ENCODE results near the gene ABHD4.
"Not testable (repeated sequence)": the region's sequence is repeated elsewhere in the genome, so short reads cannot be mapped to it uniquely, and the experiment has no call there.

The ABHD4 gene

DNA sequence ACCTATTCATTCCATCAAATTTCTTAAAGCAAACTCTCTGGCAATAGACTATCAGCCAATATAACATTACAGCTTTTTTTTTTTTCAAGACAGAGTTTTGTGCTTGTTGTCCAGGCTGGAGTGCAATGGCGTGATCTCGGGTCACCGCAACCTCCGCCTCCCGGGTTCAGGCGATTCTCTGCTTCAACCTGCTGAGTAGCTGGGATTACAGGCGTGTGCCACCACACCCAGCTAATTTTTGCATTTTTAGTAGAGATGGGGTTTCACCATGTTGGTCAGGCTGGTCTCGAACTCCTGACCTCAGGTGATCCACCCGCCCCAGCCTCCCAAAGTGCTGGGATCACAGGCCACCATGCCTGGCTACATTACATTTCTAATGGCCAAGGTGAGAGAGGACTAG lies 31.8 kb upstream of the ABHD4 start:
- not testable (repeated sequence) for H3K27ac ChIP-seq (ENCODE audit: low read depth, low read length); H3K36me3 ChIP-seq (ENCODE audit: control insufficient read depth, insufficient read depth, low read length); H3K4me3 ChIP-seq (ENCODE audit: low read length); H3K9ac ChIP-seq (ENCODE audit: low read length); H3K27me3 ChIP-seq (ENCODE audit: control insufficient read depth, insufficient read depth, low read length)
- H3K4me1 ChIP-seq (ENCODE audit: control insufficient read depth, insufficient read depth, low read length), result peaks cover 19% of the 10 kb centered on the region

DNA sequence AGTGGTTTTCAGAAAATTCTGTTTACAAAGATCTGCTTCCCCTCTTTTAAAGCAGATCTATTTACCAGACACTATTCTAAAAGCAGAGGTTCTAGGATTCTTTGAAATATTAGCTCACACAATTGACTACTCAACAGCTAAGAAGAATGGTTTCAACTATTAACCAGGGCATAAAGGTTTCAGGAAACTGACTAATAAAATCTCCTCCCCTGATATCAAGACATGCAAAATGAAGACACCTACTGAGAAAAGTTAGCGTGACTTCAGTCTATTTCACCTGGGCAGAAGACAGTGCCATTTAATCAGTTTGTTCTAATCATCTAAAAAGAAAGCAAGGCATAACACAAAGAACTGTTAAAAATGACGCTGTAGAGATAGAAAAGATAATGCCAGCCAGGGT lies 31.3 kb upstream of the ABHD4 start:
- H3K27me3 ChIP-seq (ENCODE audit: control insufficient read depth, insufficient read depth, low read length), result no peaks in the 10 kb centered on the region
- H3K4me3 ChIP-seq (ENCODE audit: low read length), result no peak overlapping the region
- no peaks in the 10 kb centered on the region for H3K36me3 ChIP-seq (ENCODE audit: control insufficient read depth, insufficient read depth, low read length)
- no peak overlapping the region for H3K9ac ChIP-seq (ENCODE audit: low read length)
- H3K4me1 ChIP-seq (ENCODE audit: control insufficient read depth, insufficient read depth, low read length), result peaks cover 19% of the 10 kb centered on the region
- H3K27ac ChIP-seq (ENCODE audit: low read depth, low read length), result no peak overlapping the region

DNA sequence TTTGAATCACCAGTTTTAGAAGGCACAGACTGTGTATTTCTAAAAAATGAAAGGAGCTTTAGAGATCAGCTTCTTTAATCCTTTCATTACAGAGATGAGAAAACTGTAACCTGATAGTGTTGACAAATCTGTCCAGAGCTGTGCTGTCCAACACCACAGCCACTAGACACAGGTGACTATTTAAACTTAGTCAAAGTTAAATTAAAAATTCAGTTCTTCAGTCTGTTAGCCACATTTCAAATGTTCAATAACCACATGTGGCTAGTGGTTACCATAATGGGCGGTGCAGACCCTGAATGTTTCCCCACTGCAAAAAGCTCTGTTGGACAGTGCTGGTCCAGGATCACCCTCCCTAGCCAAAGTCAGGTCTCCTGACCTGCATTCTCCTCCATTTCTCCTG lies 30.7 kb upstream of the ABHD4 start:
- no peak overlapping the region for H3K9ac ChIP-seq (ENCODE audit: low read length)
- no peaks in the 10 kb centered on the region for H3K27me3 ChIP-seq (ENCODE audit: control insufficient read depth, insufficient read depth, low read length)
- peaks cover 19% of the 10 kb centered on the region for H3K4me1 ChIP-seq (ENCODE audit: control insufficient read depth, insufficient read depth, low read length)
- no peaks in the 10 kb centered on the region for H3K36me3 ChIP-seq (ENCODE audit: control insufficient read depth, insufficient read depth, low read length)
- no peak overlapping the region for H3K4me3 ChIP-seq (ENCODE audit: low read length)
- no peak overlapping the region for H3K27ac ChIP-seq (ENCODE audit: low read depth, low read length)

DNA sequence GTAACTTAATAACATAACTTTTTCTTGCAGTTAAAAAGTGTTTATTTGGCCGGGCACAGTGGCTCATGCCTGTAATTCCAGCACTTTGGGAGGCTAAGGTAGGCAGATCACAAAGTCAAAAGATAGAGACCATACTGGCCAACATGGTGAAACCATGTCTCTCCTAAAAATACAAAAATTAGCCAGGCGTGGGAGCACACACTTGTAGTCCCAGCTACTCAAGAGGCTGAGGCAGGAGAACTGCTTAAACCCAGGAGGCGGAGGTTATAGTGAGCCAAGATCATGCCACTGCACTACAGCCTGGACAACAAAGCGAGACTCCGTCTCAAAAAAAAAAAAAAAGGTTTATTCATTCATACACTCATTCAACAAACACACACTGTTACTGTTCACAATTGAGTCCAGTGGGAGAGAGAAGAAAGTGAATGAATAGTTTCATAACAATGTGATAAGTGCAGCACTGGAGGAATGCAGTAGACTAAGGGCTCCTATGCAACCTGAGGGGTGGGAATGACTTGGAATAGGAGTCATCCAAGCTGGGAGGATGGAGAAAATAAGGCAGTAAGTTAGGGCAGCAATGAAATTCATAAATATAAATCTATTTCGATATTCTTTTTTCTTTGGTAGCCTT lies 28.9 kb upstream of the ABHD4 start:
- peaks cover 13% of the 10 kb centered on the region for H3K4me1 ChIP-seq (ENCODE audit: control insufficient read depth, insufficient read depth, low read length)
- no peaks in the 10 kb centered on the region for H3K27me3 ChIP-seq (ENCODE audit: control insufficient read depth, insufficient read depth, low read length)
- H3K9ac ChIP-seq (ENCODE audit: low read length), result no peak overlapping the region
- no peak overlapping the region for H3K4me3 ChIP-seq (ENCODE audit: low read length)
- peaks cover 9% of the 10 kb centered on the region for H3K36me3 ChIP-seq (ENCODE audit: control insufficient read depth, insufficient read depth, low read length)
- no peak overlapping the region for H3K27ac ChIP-seq (ENCODE audit: low read depth, low read length)

DNA sequence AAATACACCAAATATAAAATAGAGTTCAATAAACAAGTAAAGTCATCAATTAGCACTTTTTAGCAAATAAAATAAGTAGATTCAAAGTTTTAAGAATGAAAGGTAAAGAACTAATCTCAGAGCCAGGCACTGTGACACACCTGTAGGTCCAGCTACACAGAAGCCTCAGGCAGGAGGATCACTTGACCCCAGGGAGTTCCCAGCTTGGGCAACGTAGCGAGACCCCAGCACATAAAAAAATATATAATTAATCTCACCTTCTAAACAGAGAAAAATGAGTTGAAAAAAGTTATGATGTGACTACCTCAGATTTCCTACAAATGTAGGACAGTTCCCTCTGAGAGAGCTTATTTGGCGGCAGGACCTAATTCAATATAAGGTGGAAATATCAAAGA lies 28.4 kb upstream of the ABHD4 start:
- Histone ChIP-seq H3K27ac (ENCODE audit: low read depth, low read length) (no peak overlapping the region), H3K4me3 (ENCODE audit: low read length) (no peak overlapping the region), H3K9ac (ENCODE audit: low read length) (no peak overlapping the region), H3K36me3 (ENCODE audit: control insufficient read depth, insufficient read depth, low read length) (peaks cover 12% of the 10 kb centered on the region), H3K4me1 (ENCODE audit: control insufficient read depth, insufficient read depth, low read length) (peaks cover 8% of the 10 kb centered on the region), H3K27me3 (ENCODE audit: control insufficient read depth, insufficient read depth, low read length) (no peaks in the 10 kb centered on the region)

DNA sequence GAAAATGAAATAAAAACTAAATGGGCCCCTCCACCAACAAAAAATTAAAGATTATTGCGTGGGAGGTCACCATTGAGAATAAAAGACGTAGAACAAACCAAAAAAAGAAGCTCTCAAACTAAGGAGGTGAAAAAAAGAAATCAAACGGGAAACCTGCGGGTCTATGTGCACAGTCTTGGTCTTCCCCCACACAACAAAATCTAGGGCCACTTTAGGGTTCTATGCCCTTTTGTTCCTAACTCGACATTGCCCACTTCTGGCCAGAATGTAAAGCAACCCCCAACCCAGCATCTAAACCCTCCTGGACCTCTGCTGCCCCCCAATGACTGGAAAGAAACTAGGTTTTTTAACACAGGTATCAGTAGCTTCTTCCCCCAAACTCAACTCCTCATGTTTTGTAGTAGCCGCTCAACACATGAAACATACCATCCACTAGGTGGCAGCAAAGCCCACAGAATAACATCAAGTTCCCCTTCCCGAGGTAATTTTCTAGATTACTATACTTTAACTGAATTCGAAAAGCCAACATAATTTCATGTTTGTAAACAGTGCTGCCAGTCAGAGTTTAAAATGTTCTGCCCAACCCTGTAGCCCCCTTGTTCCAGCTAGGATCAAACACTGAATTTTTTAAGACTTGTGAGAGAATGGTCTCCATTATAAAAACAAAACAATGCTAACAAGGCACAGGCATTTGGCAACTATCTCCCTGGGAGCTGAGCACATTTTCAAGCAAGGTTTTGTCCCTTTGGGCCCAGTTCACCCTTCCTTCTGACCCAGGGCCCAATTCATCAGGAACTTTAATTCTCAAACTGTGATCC lies 27.8 kb upstream of the ABHD4 start:
- Histone ChIP-seq H3K27ac (ENCODE audit: low read depth, low read length) (peak overlapping the region; percentile 38), H3K4me3 (ENCODE audit: low read length) (no peak overlapping the region), H3K27me3 (ENCODE audit: control insufficient read depth, insufficient read depth, low read length) (no peaks in the 10 kb centered on the region), H3K9ac (ENCODE audit: low read length) (no peak overlapping the region), H3K36me3 (ENCODE audit: control insufficient read depth, insufficient read depth, low read length) (peaks cover 15% of the 10 kb centered on the region), H3K4me1 (ENCODE audit: control insufficient read depth, insufficient read depth, low read length) (peaks cover 8% of the 10 kb centered on the region)

DNA sequence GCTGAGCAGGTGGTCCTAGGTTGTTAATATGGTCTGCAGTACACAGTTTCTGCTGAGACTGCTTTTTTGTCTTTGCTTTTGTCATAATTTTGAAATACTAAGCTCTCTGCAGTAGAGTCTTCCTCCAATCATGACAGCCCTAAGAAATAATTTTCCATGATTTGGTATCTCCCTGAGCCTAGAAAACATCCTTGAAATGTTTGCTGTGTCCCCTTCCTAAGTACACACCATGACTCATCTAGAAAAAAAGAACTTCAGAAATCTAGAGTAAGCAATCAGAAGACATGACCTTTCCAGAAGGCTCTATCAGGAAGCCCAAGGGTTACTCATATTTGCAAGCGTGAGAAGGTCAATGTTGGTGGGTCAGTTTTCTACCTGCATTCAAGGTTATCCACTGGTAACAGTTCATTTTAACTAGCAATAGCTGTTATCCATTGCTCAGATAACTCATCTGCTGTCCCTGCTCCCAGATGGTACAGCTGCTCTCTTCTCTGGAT lies 25.5 kb upstream of the ABHD4 start:
- Histone ChIP-seq H3K4me3 (ENCODE audit: low read length) (no peak overlapping the region), H3K27ac (ENCODE audit: low read depth, low read length) (no peak overlapping the region), H3K4me1 (ENCODE audit: control insufficient read depth, insufficient read depth, low read length) (peaks cover 6% of the 10 kb centered on the region), H3K9ac (ENCODE audit: low read length) (no peak overlapping the region), H3K36me3 (ENCODE audit: control insufficient read depth, insufficient read depth, low read length) (peaks cover 15% of the 10 kb centered on the region), H3K27me3 (ENCODE audit: control insufficient read depth, insufficient read depth, low read length) (no peaks in the 10 kb centered on the region)

DNA sequence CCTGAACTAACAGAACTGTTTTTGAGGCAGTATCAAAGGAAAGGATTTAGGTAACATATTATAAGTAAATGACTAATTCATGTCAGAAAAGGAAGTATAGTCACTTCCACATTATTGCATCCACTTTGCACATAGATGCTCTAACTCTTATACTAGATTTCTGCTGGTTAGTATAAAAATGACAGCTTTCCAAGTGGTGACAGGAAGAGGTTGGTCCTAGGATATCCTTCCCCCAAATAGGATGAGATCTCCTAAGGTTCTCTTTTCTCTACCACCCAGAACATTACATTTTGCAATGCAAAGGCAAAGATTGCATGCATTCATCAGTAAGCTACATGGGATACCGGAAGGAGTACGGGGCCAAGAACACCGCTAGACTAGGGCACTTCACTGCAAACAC lies 24.3 kb upstream of the ABHD4 start:
- H3K4me1 ChIP-seq (ENCODE audit: control insufficient read depth, insufficient read depth, low read length), result peaks cover 6% of the 10 kb centered on the region
- no peak overlapping the region for H3K4me3 ChIP-seq (ENCODE audit: low read length)
- no peaks in the 10 kb centered on the region for H3K27me3 ChIP-seq (ENCODE audit: control insufficient read depth, insufficient read depth, low read length)
- peaks cover 15% of the 10 kb centered on the region for H3K36me3 ChIP-seq (ENCODE audit: control insufficient read depth, insufficient read depth, low read length)
- H3K9ac ChIP-seq (ENCODE audit: low read length), result no peak overlapping the region
- H3K27ac ChIP-seq (ENCODE audit: low read depth, low read length), result no peak overlapping the region

DNA sequence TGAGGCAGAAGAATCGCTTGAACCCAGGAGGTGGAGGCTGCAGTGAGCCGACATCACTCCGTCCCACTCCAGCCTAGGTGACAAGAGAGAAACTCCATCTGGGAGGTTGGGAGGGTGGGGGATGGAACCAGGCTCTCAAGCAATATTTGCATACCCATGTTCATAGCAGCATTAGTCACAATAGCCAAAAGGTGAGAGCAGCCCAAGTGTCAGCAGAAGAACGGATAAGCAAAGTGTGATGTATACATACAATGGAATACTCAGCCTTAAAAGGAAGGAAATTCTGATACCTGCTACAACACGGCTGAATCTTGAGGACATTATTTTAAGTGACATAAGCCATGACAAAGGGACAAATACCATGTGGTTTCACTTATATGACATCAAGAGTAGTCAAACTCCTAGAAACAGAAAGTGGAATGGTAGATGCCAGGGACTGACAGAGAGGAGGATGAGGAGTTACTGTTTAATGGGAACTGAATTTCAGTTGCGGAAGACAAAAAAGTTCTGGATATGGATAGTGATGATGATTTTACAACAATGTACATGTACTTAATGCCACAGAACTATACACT lies 20.7 kb upstream of the ABHD4 start:
- Histone ChIP-seq H3K27me3 (ENCODE audit: control insufficient read depth, insufficient read depth, low read length) (no peaks in the 10 kb centered on the region), H3K4me1 (ENCODE audit: control insufficient read depth, insufficient read depth, low read length) (no peaks in the 10 kb centered on the region), H3K36me3 (ENCODE audit: control insufficient read depth, insufficient read depth, low read length) (peaks cover 15% of the 10 kb centered on the region), H3K4me3 (ENCODE audit: low read length) (no peak overlapping the region), H3K9ac (ENCODE audit: low read length) (no peak overlapping the region), H3K27ac (ENCODE audit: low read depth, low read length) (no peak overlapping the region)

DNA sequence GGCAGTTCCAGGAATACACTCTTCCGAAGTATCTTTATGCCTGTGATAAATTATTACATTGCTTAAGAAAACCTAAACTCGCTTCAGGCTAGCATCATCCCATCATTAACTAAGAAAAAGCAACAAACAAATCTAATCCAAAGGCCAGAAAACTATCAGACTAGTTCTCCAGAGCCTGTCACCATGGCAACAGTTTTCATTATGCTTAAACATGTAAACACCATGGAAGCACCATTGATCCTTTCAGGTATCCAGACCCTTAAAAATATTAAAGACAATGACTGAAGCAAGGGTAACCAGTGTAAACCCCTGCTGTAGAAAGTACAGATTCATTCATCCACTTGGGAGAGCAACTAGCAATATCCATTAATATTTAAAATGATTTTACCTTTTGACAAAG lies 18.9 kb upstream of the ABHD4 start:
- H3K36me3 ChIP-seq (ENCODE audit: control insufficient read depth, insufficient read depth, low read length), result peaks cover 6% of the 10 kb centered on the region
- no peaks in the 10 kb centered on the region for H3K4me1 ChIP-seq (ENCODE audit: control insufficient read depth, insufficient read depth, low read length)
- no peak overlapping the region for H3K9ac ChIP-seq (ENCODE audit: low read length)
- no peak overlapping the region for H3K27ac ChIP-seq (ENCODE audit: low read depth, low read length)
- H3K4me3 ChIP-seq (ENCODE audit: low read length), result no peak overlapping the region
- H3K27me3 ChIP-seq (ENCODE audit: control insufficient read depth, insufficient read depth, low read length), result no peaks in the 10 kb centered on the region

DNA sequence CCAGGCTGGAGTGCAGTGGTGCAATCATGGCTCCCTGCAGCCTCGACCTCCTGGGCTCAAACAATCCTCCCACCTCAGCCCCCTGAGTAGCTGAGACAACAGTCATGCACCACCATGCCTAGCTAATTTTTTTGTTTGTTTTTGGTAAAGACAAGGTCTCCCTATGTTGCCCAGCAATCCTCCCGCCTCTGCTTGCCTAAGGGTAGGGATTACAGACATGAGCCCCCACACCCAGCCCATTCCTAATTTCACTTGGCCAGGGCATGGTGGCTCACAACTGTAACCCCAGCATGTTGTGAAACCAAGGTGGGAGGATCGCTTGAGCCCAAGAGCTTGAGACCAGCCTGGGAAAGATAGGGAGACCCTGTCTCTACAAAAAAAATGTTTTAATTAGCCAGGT lies 18.2 kb upstream of the ABHD4 start:
- no peaks in the 10 kb centered on the region for H3K27me3 ChIP-seq (ENCODE audit: control insufficient read depth, insufficient read depth, low read length)
- no peak overlapping the region for H3K9ac ChIP-seq (ENCODE audit: low read length)
- H3K27ac ChIP-seq (ENCODE audit: low read depth, low read length), result no peak overlapping the region
- no peaks in the 10 kb centered on the region for H3K4me1 ChIP-seq (ENCODE audit: control insufficient read depth, insufficient read depth, low read length)
- no peak overlapping the region for H3K4me3 ChIP-seq (ENCODE audit: low read length)
- H3K36me3 ChIP-seq (ENCODE audit: control insufficient read depth, insufficient read depth, low read length), result peaks cover 2% of the 10 kb centered on the region

DNA sequence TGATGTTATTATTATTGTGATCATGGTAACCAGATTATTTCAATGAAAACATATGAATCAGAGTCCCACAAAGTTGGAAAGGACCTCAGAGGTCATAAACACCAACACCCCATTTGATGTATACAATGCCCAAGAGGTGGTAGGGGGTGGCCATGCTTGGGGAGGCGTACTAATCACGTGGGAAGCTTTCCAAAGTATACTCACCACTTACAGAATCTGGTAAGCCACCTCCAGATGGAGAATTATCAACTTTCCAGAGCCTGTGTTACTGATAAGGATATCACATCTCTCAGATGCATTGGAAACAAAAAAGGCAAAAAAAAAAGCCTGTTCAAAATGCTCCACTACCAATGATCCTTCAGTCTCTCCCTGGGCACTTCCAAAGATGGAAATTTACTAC lies 17.5 kb upstream of the ABHD4 start:
- Histone ChIP-seq H3K4me1 (ENCODE audit: control insufficient read depth, insufficient read depth, low read length) (no peaks in the 10 kb centered on the region), H3K4me3 (ENCODE audit: low read length) (no peak overlapping the region), H3K27ac (ENCODE audit: low read depth, low read length) (no peak overlapping the region), H3K9ac (ENCODE audit: low read length) (no peak overlapping the region), H3K36me3 (ENCODE audit: control insufficient read depth, insufficient read depth, low read length) (no peaks in the 10 kb centered on the region), H3K27me3 (ENCODE audit: control insufficient read depth, insufficient read depth, low read length) (no peaks in the 10 kb centered on the region)
